Measurements from ENCODE around the gene SCGN. TPM values are rescaled to one million over a fixed set of nuclear protein-coding genes. Genes with fewer than 3 reads are reported as not detected.

Gene SCGN
- total RNA-seq, 1 experiment from 2014 or later, result not detected

GRCh38 chr6:25623879-25624278 lies 28.1 kb upstream of the SCGN start:
- H3K4me1 Mint-ChIP-seq, result peaks cover 45% of the 10 kb centered on the region
- ATAC-seq, result no peak
- POLR2A ChIA-PET, result no interaction called here

DNA sequence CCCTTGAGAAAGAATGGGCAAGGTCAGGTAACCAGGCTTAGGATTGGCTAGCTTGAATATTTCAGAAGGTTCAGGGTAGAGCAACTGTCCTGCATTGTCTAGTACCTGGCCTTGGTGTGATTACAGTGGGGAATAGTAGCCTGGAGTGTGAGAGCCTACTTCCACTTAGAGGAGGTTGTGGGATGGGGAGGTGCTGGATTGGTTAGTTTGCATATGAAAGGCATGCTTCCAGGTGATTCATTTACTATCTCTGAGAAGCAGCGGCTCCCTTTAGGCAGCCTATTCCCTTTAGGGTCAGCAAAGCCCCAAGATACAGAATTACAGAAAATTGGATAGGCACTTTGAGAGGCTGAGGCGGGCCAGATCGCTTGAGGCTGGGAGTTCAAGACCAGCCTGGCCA lies 25.0 kb upstream of the SCGN start:
- DNase-seq (ENCODE audit: low spot score), result peak; percentile 28
- H3K4me1 Mint-ChIP-seq, result peaks cover 57% of the 10 kb centered on the region
- H3K36me3 Mint-ChIP-seq, result no peaks in the 10 kb centered on the region
- peak; percentile 91 for ATAC-seq
- ChIA-PET POLR2A (no interaction called here), CTCF (interaction anchor here (0.6 to 1.5 kb wide), 6 partner anchors 11 to 376 kb away, joined by 3 to 6 read pairs (median 3); no protein-coding TSS in a partner anchor)
- no peak overlapping the region for H3K4me3 Mint-ChIP-seq
- H3K27me3 Mint-ChIP-seq (ENCODE audit: low read depth), result no peaks in the 10 kb centered on the region; the same call in 1 of the 2 replicates
- TF ChIP-seq SP1 (CRISPR knock-in tag; conservative IDR thresholded peaks at IDR 0.05) (no peak), ZNF423 (CRISPR knock-in tag; IDR thresholded peaks at IDR 0.05) (no peak), ATF2 (CRISPR knock-in tag; IDR thresholded peaks at IDR 0.05; ENCODE audit: borderline replicate concordance, low read depth) (no peak)
- TF ChIP-seq, protein P1, sequence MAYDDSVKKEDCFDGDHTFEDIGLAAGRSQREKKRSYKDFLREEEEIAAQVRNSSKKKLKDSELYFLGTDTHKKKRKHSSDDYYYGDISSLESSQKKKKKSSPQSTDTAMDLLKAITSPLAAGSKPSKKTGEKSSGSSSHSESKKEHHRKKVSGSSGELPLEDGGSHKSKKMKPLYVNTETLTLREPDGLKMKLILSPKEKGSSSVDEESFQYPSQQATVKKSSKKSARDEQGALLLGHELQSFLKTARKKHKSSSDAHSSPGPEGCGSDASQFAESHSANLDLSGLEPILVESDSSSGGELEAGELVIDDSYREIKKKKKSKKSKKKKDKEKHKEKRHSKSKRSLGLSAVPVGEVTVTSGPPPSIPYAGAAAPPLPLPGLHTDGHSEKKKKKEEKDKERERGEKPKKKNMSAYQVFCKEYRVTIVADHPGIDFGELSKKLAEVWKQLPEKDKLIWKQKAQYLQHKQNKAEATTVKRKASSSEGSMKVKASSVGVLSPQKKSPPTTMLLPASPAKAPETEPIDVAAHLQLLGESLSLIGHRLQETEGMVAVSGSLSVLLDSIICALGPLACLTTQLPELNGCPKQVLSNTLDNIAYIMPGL (CRISPR knock-in tag; IDR thresholded peaks at IDR 0.05), result no peak
- TF ChIP-seq, protein P2, sequence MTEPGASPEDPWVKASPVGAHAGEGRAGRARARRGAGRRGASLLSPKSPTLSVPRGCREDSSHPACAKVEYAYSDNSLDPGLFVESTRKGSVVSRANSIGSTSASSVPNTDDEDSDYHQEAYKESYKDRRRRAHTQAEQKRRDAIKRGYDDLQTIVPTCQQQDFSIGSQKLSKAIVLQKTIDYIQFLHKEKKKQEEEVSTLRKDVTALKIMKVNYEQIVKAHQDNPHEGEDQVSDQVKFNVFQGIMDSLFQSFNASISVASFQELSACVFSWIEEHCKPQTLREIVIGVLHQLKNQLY (CRISPR knock-in tag; IDR thresholded peaks at IDR 0.05), result no peak
- H3K27ac Mint-ChIP-seq, result no peak overlapping the region
- H3K9me3 Mint-ChIP-seq, result no peaks in the 10 kb centered on the region

More at GRCh38 chr6:25623879-25624278, 28.1 kb upstream of the SCGN start:
- Mint-ChIP-seq H3K9me3 (no peaks in the 10 kb centered on the region), H3K27ac (no peak overlapping the region), H3K4me3 (no peak overlapping the region), H3K27me3 (ENCODE audit: low read depth) (no peaks in the 10 kb centered on the region; the same call in 1 of the 2 replicates), H3K36me3 (0 out of 2 replicates have a peak, but pooled peaks cover 3% of the 10 kb centered on the region)
- CTCF ChIA-PET, result no interaction called here
- DNase-seq (ENCODE audit: low spot score), result no peak
- TF ChIP-seq ZNF423 (CRISPR knock-in tag; IDR thresholded peaks at IDR 0.05), result no peak
- TF ChIP-seq TEAD1 (CRISPR knock-in tag; IDR thresholded peaks at IDR 0.05), result no peak
- no peak for TF ChIP-seq NFYB (CRISPR knock-in tag; conservative IDR thresholded peaks at IDR 0.05; ENCODE audit: low read depth)
- TF ChIP-seq ZNF671 (CRISPR knock-in tag; IDR thresholded peaks at IDR 0.05), result no peak
- TF ChIP-seq JUN (CRISPR knock-in tag; IDR thresholded peaks at IDR 0.05), result no peak
- no peak for TF ChIP-seq CBFB (CRISPR knock-in tag; IDR thresholded peaks at IDR 0.05; ENCODE audit: low read depth)
- TF ChIP-seq ZNF121 (CRISPR knock-in tag; IDR thresholded peaks at IDR 0.05), result no peak
- no peak for TF ChIP-seq TEAD4 (CRISPR knock-in tag; IDR thresholded peaks at IDR 0.05)
- no peak for TF ChIP-seq GRHL2 (CRISPR knock-in tag; IDR thresholded peaks at IDR 0.05; ENCODE audit: insufficient replicate concordance, severe bottlenecking)
- TF ChIP-seq ZNF138 (CRISPR knock-in tag; conservative IDR thresholded peaks at IDR 0.05), result no peak
- TF ChIP-seq ZNF532 (CRISPR knock-in tag; IDR thresholded peaks at IDR 0.05; ENCODE audit: borderline replicate concordance), result no peak
- TF ChIP-seq, protein P2 (CRISPR knock-in tag; IDR thresholded peaks at IDR 0.05), result no peak
- no peak for TF ChIP-seq TP53 (CRISPR knock-in tag; IDR thresholded peaks at IDR 0.05)
- no peak for TF ChIP-seq FOXP1 (CRISPR knock-in tag; IDR thresholded peaks at IDR 0.05; ENCODE audit: borderline replicate concordance)
